Adrenal gland (tissue), 12 donors: ENCODE measurements around the gene INS. TPM values are rescaled to one million over a fixed set of nuclear protein-coding genes. Genes with fewer than 3 reads are reported as not detected.

Experiments used
- DNase-seq, 7 donors: peaks; one replicate each; pipeline ENCODE4 v3.0.0-alpha.2; 2019 to 2020
- H3K27ac ChIP-seq, 5 donors: fragments of 200-600 bp; sonication (generic) in 4 of 5; 1 replicate in 3 of 5; 2 replicates in 2 of 5; pipeline versions ENCODE4 v1.5.1 to v1.8.0; 2016 to 2020; ENCODE audit warnings: mild to moderate bottlenecking in 1 of 5
- H3K27me3 ChIP-seq: fragments of 200-600 bp; 2 replicates; pipeline ENCODE4 v1.8.0; 2021
- H3K36me3 ChIP-seq, 2 donors: fragments of 200-600 bp; replicated peaks in 1 of 2; 1 replicate in 1 of 2; 2 replicates in 1 of 2; pipeline versions ENCODE4 v1.5.1 to v1.8.0; 2018 to 2022
- H3K4me1 ChIP-seq, 2 donors: fragments of 200-600 bp; replicated peaks in 1 of 2; 1 replicate in 1 of 2; 2 replicates in 1 of 2; pipeline versions ENCODE4 v1.5.1 to v1.8.0; 2018 to 2021
- H3K4me3 ChIP-seq, 4 donors: fragments of 200-600 bp; sonication (generic) in 3 of 4; one replicate each; pipeline ENCODE4 v1.5.1; 2016 to 2018
- H3K9me3 ChIP-seq, 3 donors: fragments of 200-600 bp; sonication (generic) in 1 of 3; replicated peaks in 1 of 3; 1 replicate in 2 of 3; 2 replicates in 1 of 3; pipeline versions ENCODE4 v1.5.1 to v1.8.0; 2016 to 2021
- POLR2A ChIP-seq, 2 donors: fragments of 450-650 bp; IDR thresholded peaks; one replicate each; pipeline ENCODE4 v1.6.1; 2017; ENCODE audit warnings: antibody characterized with exemption in 2 of 2, mild to moderate bottlenecking in 2 of 2, moderate library complexity in 1 of 2
- whole genome bisulfite sequencing, 4 donors: extraction: QIAGEN DNeasy Blood & Tissue Kit in 2 of 4; methylation state at CpG; one replicate each; pipeline versions ENCODE4 v1.1.5 to v1.1.7; 2013 to 2017; 5-methylcytosine and 5-hydroxymethylcytosine counted together
- intact Hi-C, 2 donors: fragments of 100-400 bp; cut with DNase I; formaldehyde crosslinking; loops; one replicate each; pipeline versions ENCODE4 v1.14.1 to v1.15.0; 2022 to 2023
- polyA plus RNA-seq, 3 donors: library from polyadenylated mRNA; stranded (reverse); fragments of 200-250 nt in 2 of 3; fragments of 350-450 nt in 1 of 3; fragmentation: Illumina TruSeq in 1 of 3; extraction: RNeasy Lipid Tissue Mini Kit (QIAGEN cat#74804) in 1 of 3; gene quantifications; one replicate each; pipeline ENCODE4 v1.2.3, GENCODE V29; 2013 to 2014
- total RNA-seq, 9 donors: library from RNA; depleted of rRNA in 4 of 9; stranded (reverse); fragments of >200 nt in 4 of 9; fragments of 120-200 nt in 1 of 9; fragmentation: NEBNext Ultra II Directional in 1 of 9; extraction: Animal tissue kit (Norgen Biotek cat#: 25700) in 1 of 9; gene quantifications; one replicate each; pipeline versions ENCODE4 v1.1.0 to v1.2.4, GENCODE V29; 2013 to 2023
- TF ChIP-seq, protein P1 (sequence below), 6 experiments: fragments of 450-650 bp in 4 of 6; fragments of 200-600 bp in 2 of 6; sonication (generic) in 1 of 6; IDR thresholded peaks; 1 replicate in 5 of 6; 2 replicates in 1 of 6; pipeline versions ENCODE4 v1.5.1 to v1.8.0; 2016 to 2021; ENCODE audit warnings: antibody characterized with exemption in 6 of 6, mild to moderate bottlenecking in 2 of 6, moderate library complexity in 1 of 6
- donor health status: healthy with polysubstance abuse.
- donor health status: Bipolar disorder and iron deficiency.
- donor health status: DM: yes; HTN: yes; CAD: no.
- donor health status: DM: no; HTN: no; CAD: no.
- donor health status: DM: no; HTN: no; CAD: no.
- donor health status: DM: yes; HTN: yes; CAD: no.

INS gene
- total and polyA plus RNA-seq, 12 donors: 0.72 to 45.2 (median 6.5) TPM; not detected in 8

DNA sequence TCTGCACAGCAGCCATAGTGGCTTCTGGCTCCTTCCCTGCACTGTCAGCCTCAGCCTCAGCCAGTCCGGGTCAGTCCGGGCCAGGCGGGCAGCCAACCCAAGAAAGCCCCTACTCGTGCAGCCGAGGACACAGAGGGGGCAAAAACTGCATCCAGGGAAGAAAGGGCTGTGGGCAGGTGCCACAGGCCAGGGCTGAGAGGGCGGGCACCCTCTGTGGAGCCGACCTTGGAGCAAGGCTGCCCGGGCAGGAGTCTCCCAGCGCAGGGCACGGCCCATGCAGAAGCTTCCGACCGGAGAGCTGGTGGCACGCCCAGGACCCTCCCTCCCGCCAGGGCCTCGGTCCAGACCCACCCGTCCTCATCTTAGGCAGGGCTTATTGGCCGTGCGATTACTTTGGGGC, 21.1 kb upstream of the INS start:
- Histone ChIP-seq H3K36me3 (no peaks in the 10 kb centered on the region), H3K27me3 (peaks cover 15% of the 10 kb centered on the region), H3K4me1 (no peaks in the 10 kb centered on the region), H3K9me3 (no peaks in the 10 kb centered on the region), H3K4me3 (no peak overlapping the region), H3K27ac (no peak overlapping the region)
- DNase-seq: no peak
- TF ChIP-seq POLR2A (IDR thresholded peaks at IDR 0.05): no peak
- TF ChIP-seq, protein P1, sequence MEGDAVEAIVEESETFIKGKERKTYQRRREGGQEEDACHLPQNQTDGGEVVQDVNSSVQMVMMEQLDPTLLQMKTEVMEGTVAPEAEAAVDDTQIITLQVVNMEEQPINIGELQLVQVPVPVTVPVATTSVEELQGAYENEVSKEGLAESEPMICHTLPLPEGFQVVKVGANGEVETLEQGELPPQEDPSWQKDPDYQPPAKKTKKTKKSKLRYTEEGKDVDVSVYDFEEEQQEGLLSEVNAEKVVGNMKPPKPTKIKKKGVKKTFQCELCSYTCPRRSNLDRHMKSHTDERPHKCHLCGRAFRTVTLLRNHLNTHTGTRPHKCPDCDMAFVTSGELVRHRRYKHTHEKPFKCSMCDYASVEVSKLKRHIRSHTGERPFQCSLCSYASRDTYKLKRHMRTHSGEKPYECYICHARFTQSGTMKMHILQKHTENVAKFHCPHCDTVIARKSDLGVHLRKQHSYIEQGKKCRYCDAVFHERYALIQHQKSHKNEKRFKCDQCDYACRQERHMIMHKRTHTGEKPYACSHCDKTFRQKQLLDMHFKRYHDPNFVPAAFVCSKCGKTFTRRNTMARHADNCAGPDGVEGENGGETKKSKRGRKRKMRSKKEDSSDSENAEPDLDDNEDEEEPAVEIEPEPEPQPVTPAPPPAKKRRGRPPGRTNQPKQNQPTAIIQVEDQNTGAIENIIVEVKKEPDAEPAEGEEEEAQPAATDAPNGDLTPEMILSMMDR (IDR thresholded peaks at IDR 0.05): no peak
- 65 to 84% (median 73%) methylated on average over 2 to 18 of the region's 18 CpGs for WGBS, 4 donors
- intact Hi-C loops: no loop called here

- no peaks in the 10 kb centered on the region for H3K9me3 ChIP-seq
- intact Hi-C loops: no loop called here
- no peaks in the 10 kb centered on the region for H3K36me3 ChIP-seq
- TF ChIP-seq POLR2A (IDR thresholded peaks at IDR 0.05): no peak
- TF ChIP-seq, protein P1 (IDR thresholded peaks at IDR 0.05): no peak
- no peak for DNase-seq
- H3K4me1 ChIP-seq: no peaks in the 10 kb centered on the region
- H3K27me3 ChIP-seq: peaks cover 15% of the 10 kb centered on the region
- WGBS, 4 donors: 75 to 93% (median 84%) methylated on average over 5 to 11 of the region's 11 CpGs
- H3K27ac ChIP-seq: no peak overlapping the region
- H3K4me3 ChIP-seq: no peak overlapping the region
Measured at GRCh38 chr11:2180789-2181370, 19.9 kb upstream of the INS start.

- H3K27me3 ChIP-seq: peaks cover 11% of the 10 kb centered on the region
- no peak for DNase-seq
- H3K9me3 ChIP-seq: no peaks in the 10 kb centered on the region
- no peaks in the 10 kb centered on the region for H3K4me1 ChIP-seq
- H3K4me3 ChIP-seq: no peak overlapping the region
- H3K36me3 ChIP-seq: no peaks in the 10 kb centered on the region
- intact Hi-C loops: no loop called here
- 79 to 80% (median 80%) methylated on average over 3 to 15 of the region's 15 CpGs for WGBS, 4 donors
- no peak overlapping the region for H3K27ac ChIP-seq
- TF ChIP-seq, protein P1 (IDR thresholded peaks at IDR 0.05): no peak
- no peak for TF ChIP-seq POLR2A (IDR thresholded peaks at IDR 0.05)
Measured at GRCh38 chr11:2180347-2180746, 19.3 kb upstream of the INS start.

GRCh38 chr11:2179516-2179915, 18.5 kb upstream of the INS start:
- DNase-seq: no peak
- 73 to 85% (median 80%) methylated on average over 4 to 10 of the region's 10 CpGs for WGBS, 4 donors
- intact Hi-C loops: no loop called here
- Histone ChIP-seq H3K9me3 (no peaks in the 10 kb centered on the region), H3K4me1 (no peaks in the 10 kb centered on the region), H3K36me3 (no peaks in the 10 kb centered on the region), H3K27me3 (peaks cover 11% of the 10 kb centered on the region), H3K27ac (no peak overlapping the region), H3K4me3 (no peak overlapping the region)
- TF ChIP-seq, protein P1 (IDR thresholded peaks at IDR 0.05): no peak
- TF ChIP-seq POLR2A (IDR thresholded peaks at IDR 0.05): no peak
